Esophagus muscularis mucosa (tissue), 3 donors: ENCODE results near the gene CHPT1.

Experiments
- CTCF ChIP-seq, 3 experiments: fragments of 200-600 bp in 2 of 3; fragments of 450-650 bp in 1 of 3; sonication (generic) in 2 of 3; IDR thresholded peaks; one replicate each; pipeline ENCODE4 v1.5.1; 2017 to 2019; ENCODE audit warnings: antibody characterized with exemption in 3 of 3, mild to moderate bottlenecking in 2 of 3, moderate library complexity in 1 of 3
- POLR2A ChIP-seq: fragments of 450-650 bp; IDR thresholded peaks from one replicate; pipeline ENCODE4 v1.6.1; 2017; ENCODE audit warnings: antibody characterized with exemption, moderate library complexity, mild to moderate bottlenecking, low read depth
- POLR2AphosphoS5 ChIP-seq, 2 donors: sonication (generic); formaldehyde crosslinking; IDR thresholded peaks; one replicate each; pipeline ENCODE4 v1.6.1; 2017; ENCODE audit warnings: antibody characterized with exemption in 2 of 2

GRCh38 chr12:101703487-101703886 is 6.0 kb downstream of the CHPT1 start:
- TF ChIP-seq POLR2A (no peak), CTCF (IDR thresholded peaks at IDR 0.05) (no peak), POLR2AphosphoS5 (IDR thresholded peaks at IDR 0.05) (no peak)
